AG09319 (cell line): ENCODE measurements around the gene TEKT5.
"Not testable (repeated sequence)": the region's sequence is repeated elsewhere in the genome, so short reads cannot be mapped to it uniquely, and the experiment has no call there.

Experiments
- DNase-seq: peaks from one replicate; pipeline ENCODE4 v3.0.0-alpha.2; 2010; ENCODE audit warnings: low read depth; ENCODE audit errors: extremely low read depth
- CTCF ChIP-seq: IDR thresholded peaks from 2 replicates; pipeline ENCODE4 v1.5.1; 2011; ENCODE audit warnings: low read depth, mild to moderate bottlenecking, inconsistent platforms, low read length, moderate library complexity

TEKT5 gene

GRCh38 chr16:10684511-10685151, 10.1 kb downstream of the TEKT5 start:
- DNase-seq, result no peak
- TF ChIP-seq CTCF, result no peak

GRCh38 chr16:10683170-10683569, 11.6 kb downstream of the TEKT5 start:
- no peak for DNase-seq

GRCh38 chr16:10682604-10683003, 12.1 kb downstream of the TEKT5 start:
- no peak for TF ChIP-seq CTCF
- no peak for DNase-seq

More at GRCh38 chr16:10683170-10683569, 11.6 kb downstream of the TEKT5 start:
- no peak for TF ChIP-seq CTCF

GRCh38 chr16:10681310-10682308, 13.1 kb downstream of the TEKT5 start:
- DNase-seq, result no peak
- TF ChIP-seq CTCF, result no peak

- TF ChIP-seq CTCF, result no peak
- no peak for DNase-seq
Observed at GRCh38 chr16:10679921-10680320, 14.8 kb downstream of the TEKT5 start.

- DNase-seq, result not testable (repeated sequence)
Observed at GRCh38 chr16:10679441-10679840, 15.3 kb downstream of the TEKT5 start.

GRCh38 chr16:10678655-10679054, 16.1 kb downstream of the TEKT5 start:
- no peak for DNase-seq
- no peak for TF ChIP-seq CTCF
